ENCODE measurements around the gene SHMT2.

- TF ChIP-seq FOXP2 (optimal IDR thresholded peaks at IDR 0.05; ENCODE audit: borderline replicate concordance, extremely low read depth, extremely low read length, insufficient read depth): no peak
- no peak for TF ChIP-seq REST (IDR thresholded peaks at IDR 0.05; ENCODE audit: insufficient read depth in 1 of 2, low read depth in 2 of 2, low read length in 2 of 2)
- TF ChIP-seq POLR2AphosphoS5 (IDR thresholded peaks at IDR 0.05; ENCODE audit: low read depth, low read length): no peak
- TF ChIP-seq TAF1 (IDR thresholded peaks at IDR 0.05; ENCODE audit: borderline replicate concordance, insufficient read depth, low read length): no peak
These were observed 11.3 kb upstream of the SHMT2 start for GRCh38 chr12:57218030-57218853.

All from PFSK-1 (cell line).